ENCODE measurements around the gene KRTAP6-1.

GRCh38 chr21:30577766-30578165, 36.0 kb downstream of the KRTAP6-1 start:
- TF ChIP-seq CTCF (conservative IDR thresholded peaks at IDR 0.05) (no peak), EZH2 (IDR thresholded peaks at IDR 0.05; ENCODE audit: low read depth) (no peak)
